Peyer's patch (tissue), 4 donors: ENCODE data around the gene KCNMA1. TPM values are rescaled to one million over a fixed set of nuclear protein-coding genes. Genes with fewer than 3 reads are reported as not detected.
A peak's percentile ranks its signal among the peaks of the same experiment; 100 is the strongest.

Source experiments
- DNase-seq, 3 donors: peaks; one replicate each; pipeline ENCODE4 v3.0.0-alpha.2; 2017 to 2019
- H3K27ac ChIP-seq, 4 donors: fragments of 200-600 bp; sonication (generic); one replicate each; pipeline ENCODE4 v1.5.1; 2016 to 2019
- H3K27me3 ChIP-seq, 2 donors: fragments of 200-600 bp; sonication (generic); one replicate each; pipeline ENCODE4 v1.5.1; 2019
- H3K36me3 ChIP-seq, 3 donors: fragments of 200-600 bp; sonication (generic); one replicate each; pipeline ENCODE4 v1.5.1; 2016 to 2019
- H3K4me1 ChIP-seq, 4 donors: fragments of 200-600 bp; sonication (generic); one replicate each; pipeline ENCODE4 v1.5.1; 2016 to 2019
- H3K4me3 ChIP-seq, 4 donors: fragments of 200-600 bp; sonication (generic); 1 replicate in 3 of 4; 2 replicates in 1 of 4; pipeline ENCODE4 v1.5.1; 2016 to 2019; ENCODE audit warnings: mild to moderate bottlenecking in 1 of 4
- H3K9me3 ChIP-seq, 4 donors: fragments of 200-600 bp; sonication (generic); one replicate each; pipeline ENCODE4 v1.5.1; 2016 to 2019; ENCODE audit warnings: mild to moderate bottlenecking in 1 of 4
- POLR2A ChIP-seq, 2 donors: fragments of 450-650 bp; IDR thresholded peaks; one replicate each; pipeline ENCODE4 v1.5.1; 2017; ENCODE audit warnings: antibody characterized with exemption in 2 of 2, mild to moderate bottlenecking in 2 of 2, moderate library complexity in 2 of 2
- total RNA-seq, 4 donors: library from RNA; depleted of rRNA; stranded (reverse); fragments of >200 nt; gene quantifications; one replicate each; pipeline ENCODE4 v1.1.0, GENCODE V29; 2016
- TF ChIP-seq, protein P1 (sequence below), 6 experiments: fragments of 450-650 bp in 4 of 6; fragments of 200-600 bp in 2 of 6; sonication (generic) in 1 of 6; IDR thresholded peaks; one replicate each; pipeline ENCODE4 v1.5.1; 2017 to 2019; ENCODE audit warnings: antibody characterized with exemption in 6 of 6, mild to moderate bottlenecking in 3 of 6, moderate library complexity in 1 of 6

KCNMA1 gene
- total RNA-seq, 4 donors from 2014 or later = 17.8 to 29.1 (median 23.9) TPM

- peak overlapping the region in 2 of 4 donors; percentile 3 to 18 for H3K27ac ChIP-seq
- no peaks in the 10 kb centered on the region for H3K9me3 ChIP-seq
- no peaks in the 10 kb centered on the region for H3K27me3 ChIP-seq
- no peaks in the 10 kb centered on the region for H3K36me3 ChIP-seq
- H3K4me1 ChIP-seq = peaks cover 0 to 13% (median 1%) of the 10 kb centered on the region in 4 donors
- no peak overlapping the region for H3K4me3 ChIP-seq
- TF ChIP-seq, protein P1, sequence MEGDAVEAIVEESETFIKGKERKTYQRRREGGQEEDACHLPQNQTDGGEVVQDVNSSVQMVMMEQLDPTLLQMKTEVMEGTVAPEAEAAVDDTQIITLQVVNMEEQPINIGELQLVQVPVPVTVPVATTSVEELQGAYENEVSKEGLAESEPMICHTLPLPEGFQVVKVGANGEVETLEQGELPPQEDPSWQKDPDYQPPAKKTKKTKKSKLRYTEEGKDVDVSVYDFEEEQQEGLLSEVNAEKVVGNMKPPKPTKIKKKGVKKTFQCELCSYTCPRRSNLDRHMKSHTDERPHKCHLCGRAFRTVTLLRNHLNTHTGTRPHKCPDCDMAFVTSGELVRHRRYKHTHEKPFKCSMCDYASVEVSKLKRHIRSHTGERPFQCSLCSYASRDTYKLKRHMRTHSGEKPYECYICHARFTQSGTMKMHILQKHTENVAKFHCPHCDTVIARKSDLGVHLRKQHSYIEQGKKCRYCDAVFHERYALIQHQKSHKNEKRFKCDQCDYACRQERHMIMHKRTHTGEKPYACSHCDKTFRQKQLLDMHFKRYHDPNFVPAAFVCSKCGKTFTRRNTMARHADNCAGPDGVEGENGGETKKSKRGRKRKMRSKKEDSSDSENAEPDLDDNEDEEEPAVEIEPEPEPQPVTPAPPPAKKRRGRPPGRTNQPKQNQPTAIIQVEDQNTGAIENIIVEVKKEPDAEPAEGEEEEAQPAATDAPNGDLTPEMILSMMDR (IDR thresholded peaks at IDR 0.05) = no peak
- no peak for TF ChIP-seq POLR2A (IDR thresholded peaks at IDR 0.05)
- DNase-seq = peak in 2 of 3 donors; percentile 59 to 78
These were observed 473.8 kb downstream of the KCNMA1 start for GRCh38 chr10:77163670-77164348.

GRCh38 chr10:77162697-77163096 lies 474.9 kb downstream of the KCNMA1 start:
- TF ChIP-seq POLR2A (IDR thresholded peaks at IDR 0.05) = no peak
- TF ChIP-seq, protein P1 (IDR thresholded peaks at IDR 0.05) = no peak
- H3K27me3 ChIP-seq = no peaks in the 10 kb centered on the region
- DNase-seq = no peak
- peaks cover 0 to 22% (median 1%) of the 10 kb centered on the region in 4 donors for H3K4me1 ChIP-seq
- H3K27ac ChIP-seq = no peak overlapping the region
- no peak overlapping the region for H3K4me3 ChIP-seq
- H3K9me3 ChIP-seq = no peaks in the 10 kb centered on the region
- no peaks in the 10 kb centered on the region for H3K36me3 ChIP-seq

- Histone ChIP-seq H3K27ac (peak overlapping the region in 2 of 4 donors; percentile 9 to 57), H3K4me3 (no peak overlapping the region), H3K4me1 (peaks cover 0 to 31% (median 1%) of the 10 kb centered on the region in 4 donors), H3K27me3 (no peaks in the 10 kb centered on the region), H3K36me3 (no peaks in the 10 kb centered on the region), H3K9me3 (no peaks in the 10 kb centered on the region)
- no peak for DNase-seq
- no peak for TF ChIP-seq POLR2A (IDR thresholded peaks at IDR 0.05)
- TF ChIP-seq, protein P1 (IDR thresholded peaks at IDR 0.05) = no peak
These were observed 476.9 kb downstream of the KCNMA1 start for GRCh38 chr10:77160679-77161078.

DNA sequence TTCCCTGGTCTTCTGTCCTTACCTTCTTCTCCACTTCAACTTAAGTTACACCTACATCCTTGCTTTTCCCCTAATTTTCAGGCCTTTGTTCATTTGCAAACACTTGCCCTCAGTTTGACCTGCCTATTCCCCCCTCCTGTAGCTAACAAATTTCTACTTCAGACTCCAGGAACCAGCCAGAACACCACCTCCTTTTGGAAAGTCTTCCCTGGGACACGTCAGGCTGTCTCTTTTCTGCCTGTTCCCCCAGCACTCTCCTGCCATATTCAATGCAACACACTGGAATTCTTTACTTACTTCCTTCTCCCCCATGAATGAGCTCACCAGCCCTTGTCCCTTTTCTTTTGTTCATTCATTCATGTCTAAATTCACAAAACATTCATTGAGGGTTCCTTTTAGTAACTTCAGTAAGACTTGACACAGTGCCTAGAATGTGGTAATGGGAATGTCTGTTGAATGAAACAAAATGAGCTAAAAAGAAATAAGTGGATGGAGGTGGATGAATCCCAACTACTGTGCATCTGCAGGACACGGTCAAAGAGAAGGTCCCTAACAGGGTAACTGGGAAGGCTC lies 478.0 kb downstream of the KCNMA1 start:
- H3K27ac ChIP-seq = peak overlapping the region in 1 of 4 donors; percentile 57
- no peaks in the 10 kb centered on the region for H3K36me3 ChIP-seq
- no peak for DNase-seq
- no peaks in the 10 kb centered on the region for H3K27me3 ChIP-seq
- TF ChIP-seq, protein P1 (IDR thresholded peaks at IDR 0.05) = no peak
- no peak for TF ChIP-seq POLR2A (IDR thresholded peaks at IDR 0.05)
- no peak overlapping the region for H3K4me3 ChIP-seq
- no peaks in the 10 kb centered on the region for H3K9me3 ChIP-seq
- H3K4me1 ChIP-seq = peaks cover 0 to 31% (median 1%) of the 10 kb centered on the region in 4 donors

GRCh38 chr10:77158666-77159065 lies 478.9 kb downstream of the KCNMA1 start:
- H3K27me3 ChIP-seq = no peaks in the 10 kb centered on the region
- no peak overlapping the region for H3K27ac ChIP-seq
- H3K9me3 ChIP-seq = no peaks in the 10 kb centered on the region
- H3K36me3 ChIP-seq = no peaks in the 10 kb centered on the region
- peaks cover 0 to 31% (median 1%) of the 10 kb centered on the region in 4 donors for H3K4me1 ChIP-seq
- no peak for DNase-seq
- H3K4me3 ChIP-seq = no peak overlapping the region
- TF ChIP-seq POLR2A (IDR thresholded peaks at IDR 0.05) = no peak
- TF ChIP-seq, protein P1 (IDR thresholded peaks at IDR 0.05) = no peak
